Activated CD8-positive, alpha-beta memory T cell treated with anti-CD3 and anti-CD28 coated beads for 1 hour (primary cell): ENCODE results near the gene GALNT10.

Experiments used
- DNase-seq, 2 donors: peaks; one replicate each; pipeline ENCODE4 v3.0.0-alpha.2; 2020; ENCODE audit warnings: low read depth in 1 of 2; ENCODE audit errors: extremely low read depth in 1 of 2

The GALNT10 gene

DNA sequence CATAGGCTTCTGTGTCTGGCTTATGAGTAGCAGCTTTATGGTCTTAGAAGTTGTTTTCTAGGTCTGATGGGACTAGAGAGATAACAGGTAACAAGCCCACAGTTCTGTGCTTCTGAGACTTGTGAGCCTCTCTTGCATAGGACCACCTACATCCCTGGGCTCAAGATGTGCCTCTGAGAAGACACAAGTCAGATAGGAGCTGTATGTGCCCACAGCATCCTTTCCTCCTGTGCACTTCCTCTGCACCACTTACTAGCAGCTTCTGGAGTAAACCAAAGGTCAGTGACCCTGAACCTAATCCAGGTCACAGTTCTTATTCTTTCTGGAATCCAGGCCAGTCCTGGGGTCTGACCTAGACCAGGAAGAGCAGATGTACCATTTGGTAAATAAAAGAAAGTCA is 40.0 kb downstream of the GALNT10 start:
- DNase-seq: no peak

DNA sequence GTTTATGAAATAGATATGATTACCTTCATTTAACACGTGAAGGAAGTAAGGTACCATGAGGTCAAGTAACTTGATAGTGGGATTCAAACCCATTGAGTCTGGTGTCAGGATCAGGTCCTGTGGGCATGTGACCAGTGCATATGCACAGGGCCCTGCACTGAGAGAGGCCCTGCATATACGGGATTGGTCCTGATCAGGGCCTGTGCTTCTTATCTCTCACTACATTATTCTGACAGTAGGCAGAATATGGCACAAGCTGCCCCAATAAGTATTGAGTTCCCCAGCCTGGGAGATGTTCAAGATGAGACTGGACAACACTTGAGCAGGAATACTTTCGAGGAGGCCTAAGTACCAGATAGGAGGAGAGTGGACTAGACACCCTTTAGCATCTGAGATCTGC is 44.0 kb downstream of the GALNT10 start:
- no peak for DNase-seq

DNA sequence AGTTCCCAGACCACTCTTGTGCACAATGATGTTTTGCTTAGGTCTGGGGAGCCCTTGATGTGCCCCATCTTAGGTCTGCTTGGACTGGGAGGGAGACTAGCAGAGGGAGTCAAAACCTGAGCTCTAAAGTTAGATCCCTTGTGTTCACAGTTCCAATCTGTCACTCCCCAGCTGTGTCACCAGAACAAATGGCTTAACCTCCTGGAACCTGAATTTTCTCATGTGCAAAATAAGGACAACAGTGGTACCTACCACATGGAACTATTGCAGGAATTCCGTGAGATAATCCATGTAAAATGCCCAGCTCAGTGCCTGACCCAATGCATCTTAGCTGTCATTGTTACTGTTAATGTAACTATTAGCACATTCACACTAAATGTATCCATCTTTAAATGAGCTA is 45.5 kb downstream of the GALNT10 start:
- DNase-seq: no peak

DNA sequence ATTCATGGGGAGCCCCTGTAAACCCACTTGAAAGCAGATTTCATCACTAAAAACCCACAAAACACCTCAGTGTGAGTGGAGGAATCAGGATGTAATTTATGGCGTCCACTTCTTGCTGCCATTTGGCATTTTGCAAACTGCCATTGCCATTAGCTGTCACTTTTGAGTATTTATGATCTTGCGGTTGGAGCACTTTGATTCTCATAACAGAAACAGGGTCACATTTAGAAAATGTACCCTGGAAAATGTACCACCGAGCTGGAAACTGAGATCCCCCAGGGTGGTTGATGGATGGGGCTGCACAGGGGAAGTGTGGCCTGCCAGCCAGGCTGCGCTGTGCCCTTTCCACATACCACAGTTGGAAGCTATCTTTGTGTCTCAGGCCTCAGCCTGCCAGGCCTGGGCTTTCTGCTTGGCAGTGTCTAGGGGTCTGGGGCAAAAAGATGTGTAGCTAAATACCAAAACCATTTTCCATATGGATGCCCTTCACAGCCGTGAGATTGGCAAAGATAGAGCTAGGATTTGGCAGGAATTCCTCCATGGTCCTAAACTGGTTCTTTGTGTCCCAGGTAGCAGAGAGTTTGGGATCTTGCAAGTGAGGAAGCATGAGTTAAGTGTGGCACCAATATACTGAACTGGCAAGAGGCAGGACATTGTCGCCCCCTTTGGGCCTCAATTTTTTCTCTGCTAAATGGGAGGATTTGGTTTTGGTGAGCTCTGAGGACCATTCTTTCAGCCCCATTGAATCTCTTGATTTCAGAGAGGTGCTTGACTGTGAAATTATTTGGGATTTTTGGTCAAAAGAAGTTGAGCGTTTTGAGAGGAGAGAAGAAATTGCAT is 46.2 kb downstream of the GALNT10 start:
- no peak for DNase-seq

DNA sequence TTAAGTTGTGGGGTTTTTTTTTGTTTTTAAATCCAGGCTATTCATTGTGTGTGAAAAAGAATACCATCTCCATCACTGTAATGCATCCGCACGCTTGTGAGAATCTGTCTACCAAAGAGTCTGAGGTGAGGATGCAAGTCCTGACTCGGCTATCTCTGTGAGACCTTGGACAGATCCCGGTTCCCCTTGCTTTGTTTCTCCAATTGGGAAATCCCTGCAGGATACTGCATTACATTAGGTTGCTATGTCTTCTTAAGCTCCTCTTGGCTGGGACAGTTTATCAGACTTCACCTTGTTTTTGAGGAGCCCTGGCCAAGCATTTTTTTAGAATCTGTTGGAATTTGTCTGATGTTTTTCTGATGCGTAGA is 46.8 kb downstream of the GALNT10 start:
- DNase-seq: no peak

DNA sequence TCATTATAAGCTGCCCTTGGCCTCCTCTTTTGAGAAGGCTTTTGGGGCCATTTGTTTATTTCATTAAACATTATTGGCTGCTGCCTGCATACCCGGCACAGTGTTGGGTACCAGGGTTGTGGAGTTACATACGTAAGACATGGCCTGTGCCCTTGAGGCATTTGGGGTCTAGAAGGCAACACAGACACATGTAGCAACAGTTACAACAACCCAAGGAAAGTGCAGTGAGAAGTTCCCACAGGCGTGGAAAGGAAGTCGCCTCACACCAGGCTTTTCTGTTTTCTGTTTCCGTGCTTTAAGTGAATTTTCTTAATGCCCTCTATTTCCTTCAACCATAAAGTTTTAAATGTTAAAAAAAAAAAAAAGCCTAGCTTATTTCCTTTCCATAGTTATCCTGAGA is 47.4 kb downstream of the GALNT10 start:
- no peak for DNase-seq

DNA sequence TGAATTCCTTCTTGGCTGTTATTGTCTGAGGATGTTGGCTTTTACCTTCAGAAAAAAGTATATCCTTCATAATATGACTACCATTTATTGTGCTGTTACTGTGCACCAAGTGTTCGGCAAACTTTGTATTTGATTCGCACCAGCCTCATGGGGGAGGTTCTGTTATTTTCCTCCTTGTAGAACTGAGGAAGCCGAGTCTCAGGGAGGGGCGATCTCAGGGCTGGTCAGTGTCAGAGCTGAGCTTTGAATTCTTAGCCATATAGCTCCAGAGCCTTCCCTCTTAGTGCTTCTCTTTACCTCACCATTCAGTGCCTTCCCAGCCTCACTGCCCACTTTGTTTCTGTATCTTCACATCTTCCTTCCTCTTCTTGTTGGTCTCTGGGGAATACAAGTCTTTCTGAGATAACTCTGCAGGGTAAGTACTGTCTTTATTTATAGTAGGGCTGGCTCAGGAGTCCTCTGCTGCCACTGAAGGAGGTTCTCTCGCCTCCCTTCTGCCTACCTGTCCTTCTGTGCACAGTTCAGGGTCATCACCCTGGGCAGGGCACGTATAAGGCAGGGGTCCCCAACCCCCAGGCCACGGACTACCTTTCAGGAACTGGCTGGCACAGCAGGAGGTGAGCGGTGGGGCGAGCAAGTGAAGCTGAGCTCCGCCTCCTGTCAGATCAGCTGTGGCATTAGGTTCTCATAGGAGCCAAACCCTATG is 48.4 kb downstream of the GALNT10 start:
- no peak for DNase-seq

DNA sequence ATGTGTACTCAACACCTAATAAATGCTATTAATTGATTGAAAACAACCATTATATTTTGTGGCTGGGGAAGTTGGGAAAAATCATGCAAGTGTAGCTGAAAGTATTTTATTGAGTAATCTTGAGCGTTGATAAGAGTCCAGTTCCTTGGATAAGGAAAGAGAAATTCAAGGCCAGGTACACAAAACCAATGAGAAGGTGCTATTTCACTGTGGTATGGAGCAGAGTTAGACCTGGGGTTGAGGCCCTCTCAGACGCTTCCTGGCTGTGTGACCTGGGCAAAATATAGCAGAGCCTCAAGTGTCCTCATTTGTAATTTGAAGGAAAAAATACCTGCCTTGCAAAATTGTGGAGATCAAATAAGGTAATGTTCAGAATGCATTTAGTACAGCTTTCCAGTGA is 50.1 kb downstream of the GALNT10 start:
- DNase-seq: no peak

DNA sequence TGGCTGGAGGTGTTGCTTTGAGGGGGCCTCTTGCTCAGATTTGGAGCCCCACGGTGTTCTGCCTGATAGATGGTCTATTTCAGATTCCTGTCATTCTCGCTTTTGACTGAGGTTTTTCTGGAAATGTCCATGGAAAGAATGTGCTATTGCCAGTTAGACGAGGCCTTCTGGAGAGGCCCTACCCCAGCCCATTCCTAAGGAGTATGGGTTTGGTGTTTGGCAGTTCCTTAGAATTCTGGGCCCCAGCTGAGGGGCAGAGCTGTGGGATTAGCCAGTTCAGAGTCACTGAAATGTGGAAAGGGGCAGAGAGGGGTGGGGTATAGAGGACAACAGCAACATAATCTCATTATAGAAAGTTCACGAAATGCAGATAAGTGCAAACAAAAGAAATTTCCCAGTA is 50.5 kb downstream of the GALNT10 start:
- DNase-seq: no peak

DNA sequence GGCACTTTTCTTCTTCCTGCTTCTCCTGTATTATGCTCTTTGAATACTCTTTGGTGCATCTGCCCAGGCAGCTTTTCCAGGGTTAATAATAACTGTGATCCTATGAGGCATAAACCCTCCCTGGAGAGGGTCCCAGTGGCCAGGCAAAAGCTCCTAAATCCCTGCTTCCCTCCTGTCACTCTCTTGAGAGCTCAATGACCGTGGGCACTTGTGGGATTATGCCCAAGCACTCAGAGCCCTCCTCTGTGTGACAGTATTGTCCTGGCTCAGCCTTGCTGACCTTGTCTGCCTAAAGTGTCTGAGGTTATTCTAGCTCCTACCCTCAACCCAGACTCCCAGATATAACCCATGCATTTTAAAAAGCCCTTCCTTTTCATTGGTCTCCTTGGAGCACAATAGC is 51.9 kb downstream of the GALNT10 start:
- DNase-seq: no peak

DNA sequence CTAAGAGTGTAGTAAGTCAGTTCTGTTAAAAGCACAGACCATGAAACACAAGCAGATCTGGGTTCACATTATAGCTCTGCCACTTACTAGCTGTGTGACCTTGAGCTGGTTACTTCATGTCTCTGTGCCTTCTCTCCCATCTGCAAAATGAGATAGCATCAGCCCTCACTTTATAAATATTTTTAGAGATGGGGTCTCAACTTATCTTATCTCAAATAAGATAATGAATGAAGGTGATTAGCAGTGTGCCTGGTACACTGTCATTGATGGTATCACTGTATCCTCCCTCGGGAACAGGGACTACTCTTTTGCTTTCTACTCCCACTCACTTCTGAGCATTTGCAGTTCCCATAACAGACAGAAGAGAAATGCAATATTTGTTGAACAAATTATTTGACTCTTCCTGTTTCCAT is 52.4 kb downstream of the GALNT10 start:
- no peak for DNase-seq

DNA sequence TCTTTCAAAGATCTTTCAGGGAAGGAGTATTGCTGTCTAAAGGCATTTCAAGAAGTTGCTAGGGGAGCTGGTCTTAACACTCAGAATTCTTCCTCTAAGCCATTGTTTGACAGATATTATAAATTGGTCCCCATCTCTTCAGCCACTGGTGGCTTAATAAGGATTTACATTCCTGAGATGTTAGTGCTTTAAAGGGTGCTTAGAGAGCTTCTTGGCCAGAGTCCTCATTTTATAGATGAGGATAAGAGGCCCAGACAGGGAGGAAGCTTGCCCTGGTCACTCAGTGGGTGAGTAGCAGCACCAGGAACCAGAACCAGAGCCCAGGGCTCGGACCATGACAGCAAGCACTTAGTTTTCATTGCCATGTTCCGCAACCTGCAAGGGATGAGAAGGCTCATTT is 53.2 kb downstream of the GALNT10 start:
- no peak for DNase-seq

DNA sequence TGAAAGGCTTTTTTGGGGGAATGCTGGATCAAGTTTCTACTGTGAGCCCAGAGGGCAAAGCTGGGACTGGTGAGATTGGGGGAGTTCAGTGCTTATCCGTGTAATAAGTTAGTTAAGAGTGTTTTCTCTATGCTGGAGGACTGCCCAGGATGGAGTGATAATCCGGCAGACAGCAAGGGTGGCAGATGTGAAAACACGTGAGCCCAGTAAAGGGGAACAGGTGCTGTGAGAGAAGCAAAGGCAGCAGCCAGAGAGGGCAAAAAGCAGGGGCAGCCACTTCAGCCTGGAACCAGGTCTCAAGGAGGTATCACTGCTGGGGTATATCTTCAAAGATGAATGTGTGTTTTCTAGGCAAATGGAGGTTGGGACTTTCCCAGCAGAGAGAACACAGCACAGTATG is 53.9 kb downstream of the GALNT10 start:
- DNase-seq: no peak

DNA sequence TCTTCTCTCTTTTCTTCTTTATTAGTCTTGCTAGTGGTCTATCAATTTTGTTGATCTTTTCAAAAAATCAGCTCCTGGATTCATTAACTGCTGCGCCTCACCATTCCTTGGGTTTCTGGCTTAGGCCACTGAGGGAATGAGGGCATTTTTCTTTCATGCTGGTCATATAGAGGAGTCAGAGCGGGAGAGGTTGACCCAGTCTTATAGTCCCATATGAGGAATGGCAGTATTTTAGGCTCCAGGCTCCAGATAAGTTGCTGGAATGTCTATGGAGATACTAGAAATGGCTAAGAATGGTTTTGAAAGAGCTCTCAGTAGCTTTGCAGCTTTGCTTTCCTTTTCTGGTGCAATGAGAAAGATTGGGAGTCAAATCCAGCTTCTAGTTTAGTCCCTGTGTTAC is 58.2 kb downstream of the GALNT10 start:
- no peak for DNase-seq

DNA sequence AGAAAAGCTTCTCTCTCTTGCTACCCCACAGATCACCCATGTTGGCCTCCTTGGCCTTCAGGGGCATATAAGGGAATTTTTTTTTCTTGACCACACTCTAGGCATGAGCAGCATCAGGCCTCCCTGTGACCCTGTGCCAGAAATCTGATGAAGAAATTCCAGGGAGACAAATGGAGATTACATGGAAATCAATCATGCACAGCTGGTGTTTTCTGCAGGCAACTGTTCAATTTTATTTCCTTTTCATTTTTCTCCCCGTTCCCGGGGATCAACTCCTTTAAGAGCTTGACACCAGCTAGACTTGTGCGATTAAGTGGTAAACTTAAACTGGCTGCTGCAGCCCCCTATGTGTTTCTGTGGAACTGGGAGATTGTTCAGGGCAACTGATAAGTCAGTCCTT is 59.3 kb downstream of the GALNT10 start:
- no peak for DNase-seq

DNA sequence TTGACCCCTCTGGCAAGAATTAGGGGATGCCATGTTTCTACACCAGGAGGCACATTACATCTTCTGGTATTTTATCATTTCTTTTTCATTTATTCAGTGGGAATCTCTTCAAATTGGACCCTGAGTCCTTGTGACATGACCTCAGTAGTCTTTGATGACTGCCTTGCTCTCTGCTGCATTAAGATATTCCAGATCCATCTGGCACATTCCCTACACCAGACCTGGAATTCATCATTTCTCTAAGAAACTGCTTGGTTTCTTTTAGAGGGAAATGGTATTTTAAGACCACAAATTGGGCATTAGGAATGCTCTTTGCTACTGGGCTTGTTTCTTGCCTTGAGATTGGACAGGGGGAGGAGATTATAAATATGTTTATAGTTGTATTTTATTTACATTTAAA is 61.0 kb downstream of the GALNT10 start:
- DNase-seq: no peak

DNA sequence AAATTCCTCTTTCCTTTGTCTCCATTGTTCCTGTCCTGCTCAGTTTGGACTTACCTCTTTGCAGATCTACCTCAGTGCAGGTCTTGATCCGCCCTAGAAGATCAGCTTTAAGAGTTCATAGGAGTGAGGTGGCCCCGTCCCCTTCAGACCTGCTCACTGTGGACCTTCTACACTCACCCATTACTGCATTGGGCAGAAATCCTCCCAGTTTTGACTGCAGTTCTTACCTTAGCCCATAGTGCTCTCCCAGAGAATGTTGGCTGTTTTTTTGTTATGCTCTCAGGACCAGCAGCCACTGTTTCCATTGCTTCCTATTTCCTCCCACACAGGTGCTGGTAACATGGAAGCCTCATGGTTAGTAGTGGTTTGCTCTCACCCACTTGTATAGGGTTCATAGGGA is 63.3 kb downstream of the GALNT10 start:
- no peak for DNase-seq

DNA sequence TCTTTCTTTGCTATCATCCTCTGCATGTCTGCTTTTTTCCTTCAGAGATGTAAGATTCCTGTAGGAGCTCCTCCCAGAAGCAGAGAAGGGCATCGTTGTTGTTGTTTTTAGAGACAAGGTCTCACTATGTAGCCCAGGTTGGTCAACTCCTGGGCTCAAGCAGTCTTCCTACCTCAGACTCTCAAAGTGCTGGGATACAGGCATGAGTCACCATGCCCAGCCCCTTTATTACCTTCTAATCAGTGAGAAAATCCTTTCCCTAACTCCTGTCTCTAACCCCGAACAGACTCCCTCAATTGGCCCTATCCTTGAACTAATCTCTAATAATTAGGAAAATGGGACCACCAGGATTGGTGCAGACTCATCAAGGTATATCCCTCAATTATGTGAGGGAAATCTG is 64.4 kb downstream of the GALNT10 start:
- no peak for DNase-seq

DNA sequence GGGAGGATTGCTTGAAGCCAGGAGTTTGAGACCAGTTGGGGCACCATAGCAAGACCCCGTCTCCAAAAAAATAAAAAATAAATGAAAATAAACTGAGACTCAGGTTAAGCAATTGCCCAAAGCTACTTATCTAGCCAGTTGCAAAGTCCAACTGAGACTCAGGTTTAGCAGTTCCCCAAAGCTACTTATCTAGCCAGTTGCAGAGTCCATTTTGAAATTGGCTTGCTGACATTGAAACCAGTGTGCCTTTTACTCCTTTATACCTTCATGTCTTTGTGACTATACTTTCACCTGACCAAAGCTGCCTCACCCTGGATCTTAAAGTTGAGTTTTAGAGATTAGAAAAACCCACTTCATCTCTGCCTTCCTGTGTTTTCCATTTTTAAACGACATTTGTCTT is 66.5 kb downstream of the GALNT10 start:
- no peak for DNase-seq

DNA sequence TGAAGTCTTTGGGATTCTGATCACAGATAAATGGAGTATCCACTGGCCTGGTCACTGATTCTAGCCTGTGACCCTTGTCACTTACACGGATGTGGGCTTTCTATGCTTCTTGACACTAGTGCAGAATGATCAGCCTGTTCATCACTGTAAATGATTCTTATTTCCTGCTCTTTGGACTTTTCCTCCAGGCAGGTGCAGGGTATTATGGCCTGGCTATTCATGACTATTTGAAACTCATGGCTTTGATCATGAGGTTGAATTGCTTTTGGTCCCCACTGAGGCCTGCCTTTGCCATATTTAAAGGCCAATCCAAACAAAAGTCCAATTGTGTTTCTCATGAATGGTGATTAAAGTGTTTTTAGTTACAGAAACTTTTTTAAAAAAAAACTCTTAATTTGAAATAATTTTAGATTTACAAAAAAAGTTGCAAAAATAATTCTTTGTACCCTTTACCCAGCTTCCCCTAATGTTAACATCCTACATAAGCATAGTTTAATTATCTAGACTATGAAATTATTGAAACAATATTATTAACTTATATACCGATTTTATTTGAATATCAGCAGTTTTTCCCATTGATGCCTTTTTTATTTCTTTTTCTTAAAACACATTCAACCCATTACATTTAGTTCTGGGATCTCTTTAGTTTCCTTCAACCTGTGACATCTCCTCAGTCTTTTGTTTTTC is 68.1 kb downstream of the GALNT10 start:
- DNase-seq: no peak

DNA sequence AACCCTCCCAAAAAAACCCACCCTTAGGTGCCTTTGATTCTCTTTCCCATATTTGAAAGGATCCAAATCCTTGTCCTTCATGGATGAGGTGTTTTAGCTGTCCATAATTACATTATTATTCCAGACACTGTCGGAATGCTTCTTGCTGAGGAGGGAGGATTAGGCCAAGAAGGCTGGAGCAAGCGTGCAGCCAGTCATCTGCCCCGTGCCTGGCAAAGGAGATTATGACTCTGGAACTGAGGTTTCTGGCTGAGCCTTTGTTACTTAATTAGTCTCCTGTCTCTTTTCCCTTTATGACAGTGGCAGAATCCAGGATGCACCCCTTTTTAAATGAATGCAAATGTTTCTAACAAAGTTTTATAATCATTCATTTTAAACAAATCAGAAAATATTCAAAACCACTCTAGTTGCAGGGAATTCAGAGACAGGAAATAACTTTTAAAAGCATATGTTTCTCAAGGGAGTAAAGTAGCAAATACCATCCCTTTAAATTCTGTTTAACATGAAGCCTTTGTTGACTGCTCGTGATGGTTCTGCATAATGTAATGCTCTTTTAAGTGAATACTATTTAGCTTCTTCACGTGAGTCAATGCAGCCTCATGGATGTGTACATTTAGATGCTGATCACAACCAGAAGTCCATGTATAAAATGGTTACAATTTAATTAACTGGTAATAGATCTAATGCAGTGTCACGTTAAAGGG is 69.8 kb downstream of the GALNT10 start:
- DNase-seq: no peak
